K562 (cell line): ENCODE data around the gene SPATA24. TPM values are rescaled to one million over a fixed set of nuclear protein-coding genes. Genes with fewer than 3 reads are reported as not detected.
A peak's percentile ranks its signal among the peaks of the same experiment; 100 is the strongest.

Experiments used
- ATAC-seq: fragments of 200-7000 bp; cut with Tn5 transposase; 3 replicates; pipeline ENCODE4 v1.9.1; 2020; ENCODE audit warnings: moderate library complexity
- BruUV-seq: library from RNA; stranded (reverse); fragments of 400-500 nt; replicated peaks from 2 replicates; lab custom pipeline; 2021; lab: Mats Ljungman, UMichigan
- CTCF ChIA-PET: fragments of 300-600 bp; formaldehyde crosslinking; extraction: SDS; loops from one replicate; lab custom pipeline; 2021; ENCODE audit warnings: low intra/inter-chr PET ratio; lab: Yijun Ruan, JAX
- POLR2A ChIA-PET: fragments of 300-600, 350-650 bp; sonication (Branson Sonifier 250); formaldehyde crosslinking; extraction: SDS; loops from one replicate; lab custom pipeline; 2021; ENCODE audit warnings: antibody characterized with exemption, inconsistent platforms; lab: Yijun Ruan, JAX
- DNase-seq, 4 experiments: peaks; one replicate each; pipeline versions ENCODE4 v3.0.0 to v3.0.0-alpha.2; 2011 to 2018; ENCODE audit warnings: low spot score in 3 of 4, mixed read lengths in 3 of 4; ENCODE audit errors: extremely low read depth in 1 of 4
- FAIRE-seq: peaks from 2 replicates; lab custom pipeline; 2011; peaks lifted over from hg19 to GRCh38; lab: Jason Lieb, UNC
- H2AFZ ChIP-seq: 2 replicates; pipeline ENCODE4 v1.6.0; 2011; ENCODE audit warnings: low read depth, low read length, control low read depth, inconsistent platforms
- H3K27ac ChIP-seq: fragments of 200-600 bp; 3 replicates; pipeline ENCODE4 v1.8.0; 2011; ENCODE audit warnings: low read depth, mild to moderate bottlenecking, control low read depth, inconsistent platforms, low read length, moderate library complexity, mixed read lengths; ENCODE audit errors: extremely low read depth
- H3K27me3 ChIP-seq, 2 experiments: fragments of 300-600 bp in 1 of 2; 2 replicates in 1 of 2; 3 replicates in 1 of 2; pipeline versions ENCODE4 v1.6.0 to v1.8.0; 2011; ENCODE audit warnings: inconsistent platforms in 2 of 2, low read length in 2 of 2, mild to moderate bottlenecking in 1 of 2, mixed read lengths in 1 of 2, moderate library complexity in 1 of 2; ENCODE audit not compliant: control insufficient read depth in 2 of 2, insufficient read depth in 2 of 2
- H3K36me3 ChIP-seq: fragments of 300-600 bp; 3 replicates; pipeline ENCODE4 v1.8.0; 2011; ENCODE audit warnings: mild to moderate bottlenecking, low read length, inconsistent platforms; ENCODE audit not compliant: control insufficient read depth, insufficient read depth
- H3K4me1 ChIP-seq, 2 experiments: fragments of 200-600 bp in 1 of 2; replicated peaks in 1 of 2; 2 replicates in 1 of 2; 3 replicates in 1 of 2; pipeline versions ENCODE4 v1.5.1 to v1.8.0; 2011; ENCODE audit warnings: inconsistent platforms in 2 of 2, low read length in 2 of 2, mild to moderate bottlenecking in 1 of 2, mixed read lengths in 1 of 2, moderate library complexity in 1 of 2; ENCODE audit not compliant: control insufficient read depth in 2 of 2, insufficient read depth in 2 of 2
- H3K4me2 ChIP-seq: 2 replicates; pipeline ENCODE4 v1.6.1; 2011; ENCODE audit warnings: low read length, control low read depth, inconsistent platforms, mixed read lengths; ENCODE audit not compliant: insufficient read depth
- H3K4me3 ChIP-seq: fragments of 200-600 bp; sonication (generic), shearing (Covaris generic); 2 replicates; pipeline ENCODE4 v1.5.1; 2016; ENCODE audit warnings: control low read depth, inconsistent platforms
- H3K79me2 ChIP-seq: fragments of 200-600 bp; 3 replicates; pipeline ENCODE4 v1.8.0; 2011; ENCODE audit warnings: low read length, inconsistent platforms; ENCODE audit not compliant: control insufficient read depth, insufficient read depth
- H3K9ac ChIP-seq, 2 experiments: 2 replicates each; pipeline versions ENCODE4 v1.6.0 to v1.6.1; 2011; ENCODE audit warnings: low read depth in 2 of 2, low read length in 2 of 2, control low read depth in 1 of 2, inconsistent platforms in 1 of 2, mild to moderate bottlenecking in 1 of 2, mixed read lengths in 1 of 2; ENCODE audit not compliant: insufficient read depth in 1 of 2
- H3K9me1 ChIP-seq: one replicate; pipeline ENCODE4 v1.6.0; 2011; ENCODE audit warnings: inconsistent platforms, mild to moderate bottlenecking, low read length, moderate library complexity; ENCODE audit not compliant: control insufficient read depth, insufficient read depth
- H3K9me3 ChIP-seq: replicated peaks from 2 replicates; pipeline ENCODE4 v1.5.1; 2011; ENCODE audit warnings: low read depth, low read length, inconsistent platforms; ENCODE audit not compliant: control insufficient read depth, insufficient read depth
- H4K20me1 ChIP-seq: replicated peaks from 2 replicates; pipeline ENCODE4 v1.6.1; 2011; ENCODE audit warnings: low read length, inconsistent platforms, mixed read lengths; ENCODE audit not compliant: control insufficient read depth, insufficient read depth
- FOXM1 ChIP-seq, 2 experiments: fragments of 450-650 bp in 1 of 2; sonication (generic) in 1 of 2; formaldehyde crosslinking in 1 of 2; IDR thresholded peaks; 2 replicates each; pipeline versions ENCODE4 v1.6.1 to v1.9.0; 2017 to 2022; ENCODE audit warnings: low read depth in 2 of 2, mild to moderate bottlenecking in 2 of 2, missing genetic modification reagents in 1 of 2, moderate library complexity in 1 of 2
- HMGN3 ChIP-seq: IDR thresholded peaks from 2 replicates; pipeline ENCODE4 v1.6.1; 2011; ENCODE audit warnings: borderline replicate concordance, low read depth, mild to moderate bottlenecking, mixed read lengths, low read length; ENCODE audit not compliant: insufficient read length; ENCODE audit errors: extremely low read depth
- WGBS: fragments of 100-300 bp; shearing (Covaris generic); methylation state at CpG from one replicate; pipeline ENCODE4 v1.1.6; 2016; ENCODE audit warnings: low coverage, mixed read lengths; ENCODE audit not compliant: insufficient coverage; ENCODE audit errors: missing lambda C conversion rate; 5-methylcytosine and 5-hydroxymethylcytosine counted together
- in situ Hi-C: fragments of 300-500 bp; cut with MboI; formaldehyde crosslinking; loops from 4 replicates; pipeline ENCODE4 v1.15.0; 2018; ENCODE audit warnings: inconsistent platforms, mixed read lengths
- intact Hi-C: fragments of 100-400 bp; cut with micrococcal nuclease; formaldehyde crosslinking; loops from 2 replicates; pipeline ENCODE4 v1.14.2; 2022
- polyA plus RNA-seq, 8 experiments: library from polyadenylated mRNA; depleted of rRNA in 4 of 8; stranded (reverse) in 5 of 8; unstranded in 3 of 8; fragments of >200 nt; fragmentation: Nextera tagmentation in 2 of 8; fragmentation: Illumina TruSeq in 1 of 8; extraction: Ambion mirVana in 2 of 8; extraction: Trizol in 1 of 8; gene quantifications; 2 replicates each; pipeline versions ENCODE4 v1.2.1 to v1.2.3, GENCODE V29; 2011 to 2014; ENCODE audit warnings: inconsistent platforms in 1 of 8, missing spikeins in 1 of 8
- total RNA-seq, 7 experiments: library from RNA; depleted of rRNA in 6 of 7; stranded (reverse); fragments of >200 nt in 6 of 7; fragmentation: Illumina TruSeq in 2 of 7; extraction: Trizol in 2 of 7; gene quantifications; 2 replicates each; pipeline versions ENCODE4 v1.2.1 to v1.2.3, GENCODE V29; 2011 to 2021; ENCODE audit warnings: low replicate concordance in 1 of 7
- TF ChIP-seq, protein P1 (sequence below): IDR thresholded peaks from 3 replicates; pipeline ENCODE4 v1.6.1; 2011; ENCODE audit warnings: borderline replicate concordance, mild to moderate bottlenecking, moderate library complexity; ENCODE audit not compliant: insufficient read length; ENCODE audit errors: extremely low read depth
- TF ChIP-seq, protein P2 (sequence below): sonication (generic); formaldehyde crosslinking; IDR thresholded peaks from 2 replicates; pipeline ENCODE4 v1.8.1; 2023; ENCODE audit warnings: mild to moderate bottlenecking, missing genetic modification reagents
- TF ChIP-seq, protein P3 (sequence below): sonication (generic); formaldehyde crosslinking; IDR thresholded peaks from 2 replicates; pipeline ENCODE4 v1.4.0; 2020; ENCODE audit warnings: mild to moderate bottlenecking, missing genetic modification reagents
- TF ChIP-seq, protein P4 (sequence below): sonication (generic); formaldehyde crosslinking; IDR thresholded peaks from 2 replicates; pipeline ENCODE4 v1.8.1; 2023; ENCODE audit warnings: mild to moderate bottlenecking, missing genetic modification reagents, moderate library complexity

The SPATA24 gene
- total and polyA plus RNA-seq, 9 of the 15 experiments (the other 6 are each of a cell fraction or from before 2014, with no cell fraction given): 4.1 to 12.6 (median 8.0) TPM

DNA sequence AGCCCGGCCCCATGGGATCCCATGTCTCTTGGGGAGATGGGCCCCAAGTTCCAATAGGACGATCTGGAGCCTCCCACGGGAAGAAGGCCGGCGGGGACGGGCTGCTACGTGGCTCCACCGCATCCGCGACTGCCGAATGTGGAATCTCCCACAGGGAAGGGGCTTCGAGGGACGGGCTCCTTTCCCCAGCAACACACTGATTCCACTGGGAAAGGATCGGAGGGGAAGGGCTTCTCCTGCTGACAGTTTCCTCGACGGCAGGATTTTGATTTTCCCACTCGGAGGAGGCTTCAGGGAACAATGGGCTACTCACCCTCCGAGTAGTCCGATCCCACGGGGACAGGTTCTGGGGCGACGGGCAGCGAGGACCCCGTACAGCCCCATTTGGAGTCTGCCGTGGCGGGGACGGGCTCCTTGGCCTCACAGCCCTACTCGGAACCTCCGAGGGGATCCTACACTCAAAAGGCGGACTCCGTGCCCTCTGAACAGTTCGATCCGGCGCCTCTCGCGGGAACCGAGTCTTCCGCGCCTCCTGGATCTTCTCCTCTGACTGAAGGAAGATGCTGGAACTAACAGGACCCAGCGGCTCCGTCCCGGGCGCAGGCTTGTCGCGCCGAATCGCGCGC, 10.3 kb downstream of the SPATA24 start:
- BruUV-seq: no TSS peak
- no peaks in the 10 kb centered on the region for H3K79me2 ChIP-seq
- H3K4me3 ChIP-seq: no peak overlapping the region
- no peaks in the 10 kb centered on the region for H3K36me3 ChIP-seq
- peaks cover 7 to 17% of the 10 kb centered on the region in 2 experiments for H3K4me1 ChIP-seq
- H4K20me1 ChIP-seq: no peaks in the 10 kb centered on the region
- H2AFZ ChIP-seq: no peak overlapping the region
- TF ChIP-seq FOXM1 (IDR thresholded peaks at IDR 0.05; ENCODE audit: low read depth): no peak
- TF ChIP-seq FOXM1 (CRISPR knock-in tag; IDR thresholded peaks at IDR 0.05; ENCODE audit: low read depth): no peak
- TF ChIP-seq, protein P1, sequence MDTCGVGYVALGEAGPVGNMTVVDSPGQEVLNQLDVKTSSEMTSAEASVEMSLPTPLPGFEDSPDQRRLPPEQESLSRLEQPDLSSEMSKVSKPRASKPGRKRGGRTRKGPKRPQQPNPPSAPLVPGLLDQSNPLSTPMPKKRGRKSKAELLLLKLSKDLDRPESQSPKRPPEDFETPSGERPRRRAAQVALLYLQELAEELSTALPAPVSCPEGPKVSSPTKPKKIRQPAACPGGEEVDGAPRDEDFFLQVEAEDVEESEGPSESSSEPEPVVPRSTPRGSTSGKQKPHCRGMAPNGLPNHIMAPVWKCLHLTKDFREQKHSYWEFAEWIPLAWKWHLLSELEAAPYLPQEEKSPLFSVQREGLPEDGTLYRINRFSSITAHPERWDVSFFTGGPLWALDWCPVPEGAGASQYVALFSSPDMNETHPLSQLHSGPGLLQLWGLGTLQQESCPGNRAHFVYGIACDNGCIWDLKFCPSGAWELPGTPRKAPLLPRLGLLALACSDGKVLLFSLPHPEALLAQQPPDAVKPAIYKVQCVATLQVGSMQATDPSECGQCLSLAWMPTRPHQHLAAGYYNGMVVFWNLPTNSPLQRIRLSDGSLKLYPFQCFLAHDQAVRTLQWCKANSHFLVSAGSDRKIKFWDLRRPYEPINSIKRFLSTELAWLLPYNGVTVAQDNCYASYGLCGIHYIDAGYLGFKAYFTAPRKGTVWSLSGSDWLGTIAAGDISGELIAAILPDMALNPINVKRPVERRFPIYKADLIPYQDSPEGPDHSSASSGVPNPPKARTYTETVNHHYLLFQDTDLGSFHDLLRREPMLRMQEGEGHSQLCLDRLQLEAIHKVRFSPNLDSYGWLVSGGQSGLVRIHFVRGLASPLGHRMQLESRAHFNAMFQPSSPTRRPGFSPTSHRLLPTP: no peak
- TF ChIP-seq HMGN3: no peak
- TF ChIP-seq, protein P2, sequence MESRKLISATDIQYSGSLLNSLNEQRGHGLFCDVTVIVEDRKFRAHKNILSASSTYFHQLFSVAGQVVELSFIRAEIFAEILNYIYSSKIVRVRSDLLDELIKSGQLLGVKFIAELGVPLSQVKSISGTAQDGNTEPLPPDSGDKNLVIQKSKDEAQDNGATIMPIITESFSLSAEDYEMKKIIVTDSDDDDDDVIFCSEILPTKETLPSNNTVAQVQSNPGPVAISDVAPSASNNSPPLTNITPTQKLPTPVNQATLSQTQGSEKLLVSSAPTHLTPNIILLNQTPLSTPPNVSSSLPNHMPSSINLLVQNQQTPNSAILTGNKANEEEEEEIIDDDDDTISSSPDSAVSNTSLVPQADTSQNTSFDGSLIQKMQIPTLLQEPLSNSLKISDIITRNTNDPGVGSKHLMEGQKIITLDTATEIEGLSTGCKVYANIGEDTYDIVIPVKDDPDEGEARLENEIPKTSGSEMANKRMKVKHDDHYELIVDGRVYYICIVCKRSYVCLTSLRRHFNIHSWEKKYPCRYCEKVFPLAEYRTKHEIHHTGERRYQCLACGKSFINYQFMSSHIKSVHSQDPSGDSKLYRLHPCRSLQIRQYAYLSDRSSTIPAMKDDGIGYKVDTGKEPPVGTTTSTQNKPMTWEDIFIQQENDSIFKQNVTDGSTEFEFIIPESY (CRISPR knock-in tag): 0 out of 2 replicates have a peak, but pooled peaks have one; percentile 39
- TF ChIP-seq, protein P3, sequence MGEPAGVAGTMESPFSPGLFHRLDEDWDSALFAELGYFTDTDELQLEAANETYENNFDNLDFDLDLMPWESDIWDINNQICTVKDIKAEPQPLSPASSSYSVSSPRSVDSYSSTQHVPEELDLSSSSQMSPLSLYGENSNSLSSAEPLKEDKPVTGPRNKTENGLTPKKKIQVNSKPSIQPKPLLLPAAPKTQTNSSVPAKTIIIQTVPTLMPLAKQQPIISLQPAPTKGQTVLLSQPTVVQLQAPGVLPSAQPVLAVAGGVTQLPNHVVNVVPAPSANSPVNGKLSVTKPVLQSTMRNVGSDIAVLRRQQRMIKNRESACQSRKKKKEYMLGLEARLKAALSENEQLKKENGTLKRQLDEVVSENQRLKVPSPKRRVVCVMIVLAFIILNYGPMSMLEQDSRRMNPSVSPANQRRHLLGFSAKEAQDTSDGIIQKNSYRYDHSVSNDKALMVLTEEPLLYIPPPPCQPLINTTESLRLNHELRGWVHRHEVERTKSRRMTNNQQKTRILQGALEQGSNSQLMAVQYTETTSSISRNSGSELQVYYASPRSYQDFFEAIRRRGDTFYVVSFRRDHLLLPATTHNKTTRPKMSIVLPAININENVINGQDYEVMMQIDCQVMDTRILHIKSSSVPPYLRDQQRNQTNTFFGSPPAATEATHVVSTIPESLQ (CRISPR knock-in tag): no peak
- TF ChIP-seq, protein P4, sequence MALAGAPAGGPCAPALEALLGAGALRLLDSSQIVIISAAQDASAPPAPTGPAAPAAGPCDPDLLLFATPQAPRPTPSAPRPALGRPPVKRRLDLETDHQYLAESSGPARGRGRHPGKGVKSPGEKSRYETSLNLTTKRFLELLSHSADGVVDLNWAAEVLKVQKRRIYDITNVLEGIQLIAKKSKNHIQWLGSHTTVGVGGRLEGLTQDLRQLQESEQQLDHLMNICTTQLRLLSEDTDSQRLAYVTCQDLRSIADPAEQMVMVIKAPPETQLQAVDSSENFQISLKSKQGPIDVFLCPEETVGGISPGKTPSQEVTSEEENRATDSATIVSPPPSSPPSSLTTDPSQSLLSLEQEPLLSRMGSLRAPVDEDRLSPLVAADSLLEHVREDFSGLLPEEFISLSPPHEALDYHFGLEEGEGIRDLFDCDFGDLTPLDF (CRISPR knock-in tag): no peak
- H3K4me2 ChIP-seq: no peak overlapping the region
- ChIA-PET POLR2A (no interaction called here), CTCF (no interaction called here)
- FAIRE-seq (no peak), DNase-seq (no peak), ATAC-seq (no peak)
- no peak overlapping the region for H3K9ac ChIP-seq
- WGBS: 87% methylated on average over 30 of the region's 49 CpGs
- intact Hi-C loops (no loop called here), in situ Hi-C loops (no loop called here)
- H3K9me3 ChIP-seq: no peaks in the 10 kb centered on the region; the same call in 1 of the 2 replicates
- no peaks in the 10 kb centered on the region for H3K9me1 ChIP-seq
- H3K27ac ChIP-seq: no peak overlapping the region
- H3K27me3 ChIP-seq: no peaks in the 10 kb centered on the region
